ENCODE data around the gene WDR1.

DNA sequence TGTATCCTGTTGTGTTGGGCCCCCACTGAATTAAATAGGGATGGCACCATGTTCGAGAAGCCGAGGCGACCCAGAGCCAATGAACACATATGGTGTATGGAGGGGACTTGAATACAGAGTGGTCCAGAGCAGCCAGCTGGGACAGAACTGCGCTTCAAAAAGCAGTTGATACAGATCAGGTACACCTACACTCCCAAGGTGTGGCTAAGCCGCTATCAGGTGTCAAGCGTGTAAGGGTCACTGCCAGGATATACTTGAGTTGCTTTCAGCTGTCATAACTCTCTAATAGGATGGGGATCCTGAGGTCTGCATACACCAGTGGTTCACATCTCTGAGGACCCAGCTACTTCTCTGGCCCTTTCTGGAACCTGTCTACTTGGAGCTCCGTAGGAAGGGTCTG lies 3.2 kb upstream of the WDR1 start:
- TF ChIP-seq, protein P1, sequence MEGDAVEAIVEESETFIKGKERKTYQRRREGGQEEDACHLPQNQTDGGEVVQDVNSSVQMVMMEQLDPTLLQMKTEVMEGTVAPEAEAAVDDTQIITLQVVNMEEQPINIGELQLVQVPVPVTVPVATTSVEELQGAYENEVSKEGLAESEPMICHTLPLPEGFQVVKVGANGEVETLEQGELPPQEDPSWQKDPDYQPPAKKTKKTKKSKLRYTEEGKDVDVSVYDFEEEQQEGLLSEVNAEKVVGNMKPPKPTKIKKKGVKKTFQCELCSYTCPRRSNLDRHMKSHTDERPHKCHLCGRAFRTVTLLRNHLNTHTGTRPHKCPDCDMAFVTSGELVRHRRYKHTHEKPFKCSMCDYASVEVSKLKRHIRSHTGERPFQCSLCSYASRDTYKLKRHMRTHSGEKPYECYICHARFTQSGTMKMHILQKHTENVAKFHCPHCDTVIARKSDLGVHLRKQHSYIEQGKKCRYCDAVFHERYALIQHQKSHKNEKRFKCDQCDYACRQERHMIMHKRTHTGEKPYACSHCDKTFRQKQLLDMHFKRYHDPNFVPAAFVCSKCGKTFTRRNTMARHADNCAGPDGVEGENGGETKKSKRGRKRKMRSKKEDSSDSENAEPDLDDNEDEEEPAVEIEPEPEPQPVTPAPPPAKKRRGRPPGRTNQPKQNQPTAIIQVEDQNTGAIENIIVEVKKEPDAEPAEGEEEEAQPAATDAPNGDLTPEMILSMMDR (conservative IDR thresholded peaks at IDR 0.05; ENCODE audit: low read depth, low read length): no peak
- TF ChIP-seq EZH2 (IDR thresholded peaks at IDR 0.05; ENCODE audit: borderline replicate concordance, low read depth, low read length, poor library complexity, severe bottlenecking): no peak
